CMK (cell line): Measurements from ENCODE around the gene PRRT3.
A peak's percentile ranks its signal among the peaks of the same experiment; 100 is the strongest.
"Not testable (repeated sequence)": the region's sequence is repeated elsewhere in the genome, so short reads cannot be mapped to it uniquely, and the experiment has no call there.

Experiments used
- DNase-seq: peaks from one replicate; pipeline ENCODE4 v3.0.0-alpha.2; 2010; ENCODE audit warnings: low read depth

PRRT3 gene

DNA sequence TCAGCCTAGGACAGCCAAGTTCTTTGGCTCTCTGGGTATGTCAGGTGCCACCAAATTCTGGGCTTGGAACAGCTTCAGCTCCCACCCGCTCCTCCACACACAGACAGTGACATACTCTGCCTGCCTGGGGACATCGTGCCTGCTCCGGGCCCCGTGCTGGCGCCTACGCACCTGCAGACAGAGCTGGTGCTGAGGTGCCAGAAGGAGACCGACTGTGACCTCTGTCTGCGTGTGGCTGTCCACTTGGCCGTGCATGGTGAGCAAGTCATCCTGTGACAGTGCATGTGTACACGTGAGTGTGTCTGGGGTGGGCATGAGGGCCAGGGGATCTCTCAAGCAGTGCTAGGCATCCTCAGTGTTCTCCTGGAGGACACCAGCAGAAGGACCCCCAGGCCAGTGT lies 34.4 kb downstream of the PRRT3 start:
- no peak for DNase-seq

DNA sequence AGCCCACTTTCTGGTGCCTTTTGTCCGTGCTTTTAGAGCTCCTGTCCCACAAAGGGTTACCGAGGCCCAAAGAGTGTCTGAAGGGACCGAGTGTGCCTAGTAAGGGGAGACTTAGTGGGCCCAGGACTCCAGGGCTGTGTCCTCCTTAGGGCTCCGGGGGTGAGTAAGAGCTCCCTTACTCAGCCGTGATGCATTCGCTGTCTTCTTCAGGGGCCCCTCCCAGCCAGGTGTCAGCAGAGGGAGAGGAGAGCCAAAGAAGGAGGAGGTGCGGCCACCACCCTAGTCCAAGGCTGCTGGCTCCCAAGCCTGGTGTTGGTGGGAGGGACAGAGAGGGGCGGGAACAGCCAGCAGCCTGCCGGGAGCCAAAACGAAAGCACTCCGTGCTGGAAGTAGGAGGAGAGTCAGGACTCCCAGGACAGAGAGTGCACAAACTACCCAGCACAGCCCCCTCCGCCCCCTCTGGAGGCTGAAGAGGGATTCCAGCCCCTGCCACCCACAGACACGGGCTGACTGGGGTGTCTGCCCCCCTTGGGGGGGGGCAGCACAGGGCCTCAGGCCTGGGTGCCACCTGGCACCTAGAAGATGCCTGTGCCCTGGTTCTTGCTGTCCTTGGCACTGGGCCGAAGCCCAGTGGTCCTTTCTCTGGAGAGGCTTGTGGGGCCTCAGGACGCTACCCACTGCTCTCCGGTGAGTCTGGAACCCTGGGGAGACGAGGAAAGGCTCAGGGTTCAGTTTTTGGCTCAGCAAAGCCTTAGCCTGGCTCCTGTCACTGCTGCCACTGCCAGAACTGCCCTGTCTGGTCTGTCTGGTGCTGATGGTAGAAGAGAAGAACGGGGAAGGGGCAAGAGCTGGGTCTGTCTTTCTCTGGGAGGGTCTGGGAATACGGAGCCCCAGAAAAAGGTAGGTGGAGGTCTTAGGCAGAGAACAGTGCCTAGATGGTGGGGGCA lies 35.2 kb downstream of the PRRT3 start, which contains the start of gene IL17RC:
IL17RC (plus strand) TSS at position 365 of the 947 bp plus-strand sequence; CDS start at position 583, 218 bp downstream.
- DNase-seq = no peak

DNA sequence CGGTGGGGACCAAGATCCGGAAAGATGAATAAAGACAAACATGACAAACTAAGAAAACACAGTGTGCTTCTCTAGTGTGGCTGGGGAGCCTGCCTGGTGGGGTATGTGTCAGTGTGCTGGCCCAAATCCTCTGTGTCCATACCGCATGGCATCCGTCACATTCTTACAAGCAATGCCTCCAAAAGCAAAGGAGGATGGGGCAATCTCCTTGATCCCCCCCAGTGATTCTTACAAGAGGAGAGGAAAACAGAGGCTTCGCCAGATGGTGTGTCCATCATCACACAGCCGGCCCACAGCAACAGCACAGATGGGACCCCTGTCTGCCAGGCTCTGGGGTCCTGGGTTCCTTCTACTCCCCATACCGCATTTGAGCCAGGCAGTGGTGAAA lies 35.9 kb downstream of the PRRT3 start:
- DNase-seq = no peak

DNA sequence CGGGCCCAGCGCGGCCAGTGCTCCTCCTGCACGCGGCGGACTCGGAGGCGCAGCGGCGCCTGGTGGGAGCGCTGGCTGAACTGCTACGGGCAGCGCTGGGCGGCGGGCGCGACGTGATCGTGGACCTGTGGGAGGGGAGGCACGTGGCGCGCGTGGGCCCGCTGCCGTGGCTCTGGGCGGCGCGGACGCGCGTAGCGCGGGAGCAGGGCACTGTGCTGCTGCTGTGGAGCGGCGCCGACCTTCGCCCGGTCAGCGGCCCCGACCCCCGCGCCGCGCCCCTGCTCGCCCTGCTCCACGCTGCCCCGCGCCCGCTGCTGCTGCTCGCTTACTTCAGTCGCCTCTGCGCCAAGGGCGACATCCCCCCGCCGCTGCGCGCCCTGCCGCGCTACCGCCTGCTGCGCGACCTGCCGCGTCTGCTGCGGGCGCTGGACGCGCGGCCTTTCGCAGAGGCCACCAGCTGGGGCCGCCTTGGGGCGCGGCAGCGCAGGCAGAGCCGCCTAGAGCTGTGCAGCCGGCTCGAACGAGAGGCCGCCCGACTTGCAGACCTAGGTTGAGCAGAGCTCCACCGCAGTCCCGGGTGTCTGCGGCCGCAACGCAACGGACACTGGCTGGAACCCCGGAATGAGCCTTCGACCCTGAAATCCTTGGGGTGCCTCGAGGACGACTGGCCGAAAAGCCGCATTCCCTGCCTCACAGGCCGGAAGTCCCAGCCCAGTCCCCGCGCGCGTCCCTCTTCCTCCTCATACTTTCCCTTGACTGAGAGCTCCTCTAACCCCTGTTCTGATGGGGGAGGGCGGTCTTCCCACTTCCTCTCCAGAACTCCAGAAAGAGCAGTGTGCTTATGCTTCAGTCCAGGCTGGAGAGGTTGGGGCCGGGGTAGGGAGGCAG lies 36.7 kb downstream of the PRRT3 start:
- peak; percentile 70 for DNase-seq

DNA sequence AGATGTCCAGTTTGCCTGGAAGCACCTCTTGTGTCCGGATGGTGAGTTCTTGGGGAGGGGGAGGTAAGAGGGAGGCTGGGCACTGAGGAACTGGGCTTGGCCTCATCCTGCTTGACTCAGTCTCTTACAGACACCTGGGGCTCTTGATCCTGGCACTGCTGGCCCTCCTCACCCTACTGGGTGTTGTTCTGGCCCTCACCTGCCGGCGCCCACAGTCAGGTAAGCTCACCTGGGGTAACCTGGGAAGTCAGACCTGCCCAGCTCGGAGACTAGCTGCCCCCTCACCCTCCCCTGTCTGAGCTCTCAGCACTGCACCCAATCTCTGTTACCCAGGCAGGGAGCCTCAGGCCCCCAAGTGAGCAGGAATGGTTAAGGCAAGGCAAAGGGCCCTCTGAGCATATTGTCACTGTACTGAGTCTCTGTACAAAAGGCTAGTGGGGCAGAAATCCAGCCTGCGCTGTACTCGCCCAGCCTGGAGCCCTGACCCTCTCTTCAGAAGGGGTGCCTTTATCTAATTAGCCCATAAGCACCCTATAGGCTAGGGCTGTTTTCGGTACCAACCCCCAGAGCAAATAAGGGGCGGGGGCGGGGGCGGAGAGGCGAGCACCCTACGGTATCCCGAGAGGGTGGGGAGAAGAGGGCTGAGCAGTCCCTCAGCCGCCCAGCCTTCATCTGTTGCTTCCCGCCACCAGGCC lies 37.5 kb downstream of the PRRT3 start:
- no peak for DNase-seq

DNA sequence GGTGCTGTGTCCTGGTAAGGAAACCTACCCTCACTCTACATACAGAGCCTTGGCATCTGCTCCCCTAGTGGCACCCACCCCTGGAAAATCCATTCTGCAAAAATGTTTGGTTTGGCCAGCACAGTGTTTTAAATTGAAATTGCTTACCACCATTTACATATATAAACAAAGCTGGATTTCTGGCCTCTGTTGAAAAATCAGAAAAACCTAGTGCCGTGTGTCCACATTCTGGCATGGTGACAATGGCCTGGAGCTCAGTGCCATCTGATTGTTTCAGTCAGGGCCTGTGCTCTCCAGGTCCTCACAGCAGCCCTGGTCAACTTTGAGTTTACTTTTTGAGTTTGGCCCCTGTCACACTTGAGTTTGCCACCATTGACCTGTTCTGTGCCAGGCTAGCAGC lies 38.2 kb downstream of the PRRT3 start:
- no peak for DNase-seq

DNA sequence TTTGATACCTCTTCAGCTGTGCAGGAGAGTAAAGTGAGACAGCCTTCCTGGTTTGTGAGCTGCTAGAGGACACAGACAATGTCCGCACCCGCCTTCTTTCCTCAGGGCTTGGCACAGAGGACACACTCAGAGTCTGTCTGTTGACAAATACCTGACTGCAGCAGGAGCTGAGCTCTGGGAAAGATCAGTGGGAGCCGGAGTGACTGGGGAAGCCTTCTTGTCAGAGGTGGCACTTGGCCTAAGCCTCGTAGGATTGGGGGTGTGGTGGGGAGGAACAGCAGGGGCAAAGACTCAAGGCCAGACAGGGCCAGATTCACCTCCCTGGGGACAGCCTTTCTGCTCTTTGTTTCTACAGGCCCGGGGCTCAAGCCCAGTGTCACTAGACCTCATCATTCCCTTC lies 38.6 kb downstream of the PRRT3 start:
- no peak for DNase-seq

DNA sequence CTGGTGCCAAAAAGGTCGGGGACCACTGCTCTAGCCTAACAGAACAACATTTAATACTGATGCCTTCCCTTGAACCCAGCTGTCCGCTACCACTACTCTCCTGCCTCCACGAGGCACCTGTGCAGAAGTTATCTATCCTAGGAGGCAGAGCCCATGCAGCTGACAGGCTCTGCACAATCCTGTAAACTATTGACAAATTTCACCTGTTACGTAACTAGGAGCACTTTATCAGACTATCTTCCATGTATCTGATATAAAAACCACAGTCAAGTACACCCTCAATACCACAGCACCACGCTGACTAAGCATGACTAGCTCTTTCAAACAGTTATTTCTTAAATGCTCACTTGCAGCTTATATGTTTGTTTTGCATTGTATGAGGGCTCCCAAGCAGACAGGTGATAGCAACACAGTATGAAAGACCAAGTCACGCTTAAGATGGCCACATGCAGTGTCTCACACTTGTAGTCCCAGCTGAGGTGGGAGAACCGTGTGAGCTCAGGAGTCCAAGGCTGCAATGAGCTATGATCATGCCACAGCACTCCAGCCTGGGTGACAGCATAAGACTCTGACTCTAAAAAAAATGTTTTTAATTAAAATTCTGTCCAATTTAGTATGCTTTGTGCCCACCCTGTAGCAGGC lies 39.8 kb downstream of the PRRT3 start:
- DNase-seq = no peak

DNA sequence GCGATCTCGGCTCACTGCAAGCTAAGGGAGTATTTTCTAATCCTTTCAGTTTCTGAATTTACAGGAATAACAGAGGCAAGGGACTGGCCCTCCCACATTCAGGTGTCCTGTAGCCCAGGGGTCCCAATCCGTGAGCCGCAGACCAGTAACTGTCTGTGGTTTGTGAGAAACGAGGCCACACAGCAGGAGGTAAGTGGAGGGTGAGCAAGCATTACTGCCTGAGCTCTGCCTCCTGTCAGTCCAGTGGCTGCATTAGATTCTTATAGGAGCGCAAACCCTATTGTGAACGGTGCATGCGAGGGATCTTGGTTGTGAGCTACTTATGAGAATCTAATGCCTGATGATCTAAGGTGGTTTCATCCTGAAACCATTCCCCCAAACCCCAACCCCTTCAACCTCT lies 40.3 kb downstream of the PRRT3 start:
- no peak for DNase-seq

DNA sequence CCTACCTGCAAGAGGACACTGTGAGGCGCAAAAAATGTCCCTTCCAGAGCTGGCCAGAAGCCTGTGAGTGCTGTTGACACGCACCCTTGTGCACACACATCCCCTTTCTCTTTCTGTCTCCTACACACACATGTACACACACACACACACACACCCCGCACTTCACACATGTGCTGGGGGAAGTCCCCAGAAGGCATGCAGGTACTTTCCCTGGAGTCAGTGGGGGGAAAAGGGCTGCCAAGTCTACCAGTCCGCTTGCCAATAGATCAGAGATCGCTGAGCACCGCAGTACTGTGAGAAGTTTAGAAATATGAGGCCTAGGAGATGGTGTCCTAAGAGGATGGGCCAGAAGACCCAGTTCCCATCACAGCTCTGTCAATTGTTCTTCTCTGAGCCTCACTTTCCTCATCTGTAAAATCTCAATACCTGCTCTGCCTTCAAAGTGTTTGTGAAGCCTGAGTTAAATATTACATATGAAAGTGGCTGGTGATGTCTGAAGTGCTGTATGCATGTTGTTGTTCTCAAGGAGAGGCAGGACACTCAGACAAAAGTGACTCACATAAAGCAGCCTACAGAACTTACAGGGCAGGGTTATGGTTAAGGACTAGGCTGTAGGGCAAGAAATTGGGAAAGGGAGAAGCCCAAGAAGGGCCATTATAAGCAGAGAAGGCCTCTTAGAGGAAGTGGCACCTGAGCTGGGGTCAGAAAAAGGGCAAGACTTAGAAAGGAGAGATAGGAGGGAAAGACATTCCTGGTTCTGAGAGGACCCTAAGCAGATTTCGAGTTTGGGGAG lies 42.8 kb downstream of the PRRT3 start:
- DNase-seq = no peak

DNA sequence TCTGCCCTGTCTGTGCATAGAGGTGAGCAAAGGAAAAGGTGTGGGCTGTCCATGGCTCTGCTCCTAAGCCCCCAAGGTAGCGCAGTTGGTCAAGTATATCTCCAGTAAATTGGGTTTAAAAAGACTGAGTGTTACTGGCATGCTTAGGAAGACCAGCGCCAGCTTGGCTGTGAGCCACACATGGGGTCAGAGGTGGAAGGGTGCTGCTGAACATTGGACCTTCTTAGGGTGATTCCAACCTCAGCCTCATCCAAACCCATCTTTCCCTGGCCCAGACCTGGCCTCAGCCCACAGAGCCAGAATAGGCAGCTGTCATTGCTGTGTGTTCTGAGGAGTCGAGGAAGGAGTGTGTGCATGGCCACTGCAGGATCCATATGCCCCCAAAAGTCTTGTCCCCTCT lies 43.9 kb downstream of the PRRT3 start:
- DNase-seq = no peak

DNA sequence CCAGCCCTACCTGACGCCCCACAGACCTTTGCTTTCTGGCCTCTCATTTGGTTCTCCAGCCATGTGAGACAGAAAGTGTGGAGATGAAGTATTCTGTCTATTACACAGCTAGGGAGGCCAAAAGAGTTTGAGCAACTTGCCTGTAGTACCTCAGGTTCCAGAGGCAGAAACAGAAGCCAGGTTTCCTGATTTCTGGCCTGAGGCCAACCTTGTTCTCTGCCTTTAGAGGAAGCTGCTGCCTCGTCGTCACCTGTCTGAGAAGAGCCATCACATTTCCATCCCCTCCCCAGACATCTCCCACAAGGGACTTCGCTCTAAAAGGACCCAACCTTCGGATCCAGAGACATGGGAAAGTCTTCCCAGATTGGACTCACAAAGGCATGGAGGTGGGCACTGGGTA lies 45.7 kb downstream of the PRRT3 start:
- no peak for DNase-seq

DNA sequence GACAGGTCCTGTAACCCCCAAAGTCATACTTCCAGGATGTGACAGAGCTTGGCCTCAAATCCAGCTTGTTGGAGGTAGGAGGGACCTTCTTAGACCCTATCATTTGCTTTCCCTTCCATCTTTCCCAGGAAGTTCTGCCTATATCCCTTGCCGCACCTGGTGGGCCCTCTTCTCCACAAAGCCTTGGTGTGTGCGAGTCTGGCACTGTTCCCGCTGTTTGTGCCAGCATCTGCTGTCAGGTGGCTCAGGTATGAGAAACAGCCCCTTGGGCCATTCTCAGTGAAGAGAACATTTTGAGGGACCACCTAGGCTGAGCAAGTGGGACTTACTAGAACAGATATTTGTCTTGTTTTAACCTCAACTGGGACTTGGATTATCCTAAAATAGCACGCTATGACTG lies 48.3 kb downstream of the PRRT3 start:
- no peak for DNase-seq

DNA sequence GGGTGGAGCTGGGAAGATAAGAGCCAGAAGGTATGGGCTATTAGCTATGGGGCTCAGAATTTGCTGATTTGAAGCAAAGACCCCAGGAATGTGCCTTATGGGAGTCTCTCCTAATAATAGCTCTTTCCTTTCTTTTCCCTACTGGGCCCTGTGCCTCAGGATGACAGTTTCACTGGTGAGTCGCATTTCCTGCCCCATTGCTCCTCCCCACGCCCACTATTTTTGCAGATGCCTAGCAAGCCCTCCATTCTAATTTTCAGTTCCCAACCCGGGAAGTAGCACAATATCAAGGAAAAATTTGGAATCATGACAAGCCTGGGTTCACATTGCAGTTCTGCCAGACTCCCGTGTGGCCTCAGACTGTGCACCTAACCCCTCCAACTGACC lies 49.0 kb downstream of the PRRT3 start:
- DNase-seq = no peak

DNA sequence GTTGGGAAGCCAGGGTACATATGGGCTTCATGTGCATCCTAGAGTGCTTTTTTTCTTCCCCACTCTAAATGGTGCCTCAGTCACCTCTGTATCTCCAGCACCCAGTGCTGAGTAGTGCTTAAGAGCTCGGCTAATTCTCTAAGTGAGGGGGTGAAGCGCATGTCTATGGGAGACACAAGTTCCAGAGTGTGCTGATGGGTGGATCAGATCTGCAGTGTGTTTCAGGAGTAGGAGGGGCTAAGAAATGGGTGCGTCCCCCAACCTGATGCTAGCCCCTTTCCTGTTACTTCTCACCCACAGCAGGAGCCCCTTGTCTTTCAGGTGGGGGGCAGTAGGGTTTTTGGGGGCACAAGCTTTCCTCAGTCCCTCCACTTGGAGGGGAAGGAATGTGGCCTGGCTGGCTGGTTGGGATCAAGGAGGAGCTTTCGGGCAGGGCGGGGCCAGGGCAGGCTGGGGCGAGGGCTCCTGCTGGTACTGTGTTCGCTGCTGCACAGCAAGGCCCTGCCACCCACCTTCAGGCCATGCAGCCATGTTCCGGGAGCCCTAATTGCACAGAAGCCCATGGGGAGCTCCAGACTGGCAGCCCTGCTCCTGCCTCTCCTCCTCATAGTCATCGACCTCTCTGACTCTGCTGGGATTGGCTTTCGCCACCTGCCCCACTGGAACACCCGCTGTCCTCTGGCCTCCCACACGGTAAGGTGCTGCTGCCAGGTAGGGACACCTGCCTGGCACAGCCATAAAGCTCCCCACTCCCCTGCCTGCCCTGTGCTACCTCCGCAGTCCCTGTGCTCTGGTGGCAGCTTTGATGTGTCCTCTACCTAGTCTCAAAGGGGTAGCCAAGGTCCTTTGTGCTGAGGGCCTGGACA lies 49.6 kb downstream of the PRRT3 start, which contains the start of gene IL17RE:
IL17RE (plus strand) TSS at position 477 of the 866 bp plus-strand sequence; CDS start at position 562, 85 bp downstream.
- no peak for DNase-seq

DNA sequence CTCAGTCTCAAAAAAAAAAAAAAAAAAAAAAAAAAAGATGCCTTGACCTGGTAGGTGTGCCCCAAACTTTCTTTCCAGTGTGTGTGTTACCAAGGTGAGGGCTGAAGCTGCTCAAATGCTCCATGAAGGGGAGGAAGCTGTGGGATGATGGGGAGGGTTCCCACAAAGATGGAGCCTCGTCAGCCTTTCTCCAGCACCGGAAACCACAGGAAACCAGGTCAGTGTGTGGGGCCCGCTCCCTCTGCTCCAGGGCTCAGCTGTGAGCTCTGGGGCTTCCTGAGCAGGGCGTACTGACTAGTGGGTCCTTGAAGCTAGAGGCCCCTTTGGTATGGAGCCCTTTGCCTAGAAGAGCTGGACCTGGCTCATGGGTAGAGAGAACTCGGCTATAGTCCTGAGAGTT lies 50.2 kb downstream of the PRRT3 start:
- DNase-seq = peak; percentile 66

DNA sequence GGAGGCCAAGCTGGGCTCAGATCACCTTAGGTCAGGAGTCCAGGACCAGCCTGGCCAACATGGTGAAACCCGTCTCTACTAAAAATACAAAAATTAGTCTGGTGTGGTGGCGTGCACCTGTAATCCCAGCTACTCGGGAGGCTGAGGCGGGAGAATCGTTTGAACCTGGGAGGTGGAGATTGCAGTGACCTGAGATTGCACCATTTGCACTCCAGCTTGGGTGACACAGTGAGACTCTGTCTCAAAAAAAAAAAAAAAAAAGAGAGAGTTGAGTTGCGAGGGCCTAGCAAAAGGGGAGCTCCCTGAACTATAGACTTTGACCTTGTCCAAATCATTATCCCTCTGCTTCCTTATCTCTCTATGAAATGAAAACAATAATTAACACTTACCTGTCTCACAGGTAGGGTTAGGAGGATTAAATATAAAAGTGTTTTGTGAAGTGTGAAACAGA lies 51.2 kb downstream of the PRRT3 start:
- not testable (repeated sequence) for DNase-seq

DNA sequence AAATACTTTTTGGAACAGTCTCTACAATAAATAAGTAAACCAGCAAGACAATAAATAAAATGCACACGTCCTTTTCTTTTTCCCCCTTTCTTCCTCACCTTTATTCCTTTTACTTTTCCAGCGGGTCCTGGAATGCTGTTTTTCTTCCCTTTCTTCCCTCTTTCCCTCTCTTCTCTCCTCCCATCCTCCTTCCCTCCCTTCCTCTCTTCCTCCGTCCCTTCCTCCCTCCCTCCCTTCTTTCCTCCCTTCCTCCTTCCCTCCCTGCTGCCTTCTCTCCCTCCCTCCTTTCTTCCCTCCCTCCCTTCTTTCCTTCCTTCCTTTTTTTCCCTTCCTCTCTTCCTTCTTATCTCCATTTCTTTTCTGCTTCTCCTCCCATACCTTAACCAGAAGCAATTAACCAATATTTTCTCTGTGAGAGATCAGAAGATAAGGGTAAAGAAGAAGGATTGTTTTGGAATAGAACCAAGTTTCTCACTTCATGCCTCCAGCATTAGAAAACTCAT lies 52.9 kb downstream of the PRRT3 start:
- no peak for DNase-seq

DNA sequence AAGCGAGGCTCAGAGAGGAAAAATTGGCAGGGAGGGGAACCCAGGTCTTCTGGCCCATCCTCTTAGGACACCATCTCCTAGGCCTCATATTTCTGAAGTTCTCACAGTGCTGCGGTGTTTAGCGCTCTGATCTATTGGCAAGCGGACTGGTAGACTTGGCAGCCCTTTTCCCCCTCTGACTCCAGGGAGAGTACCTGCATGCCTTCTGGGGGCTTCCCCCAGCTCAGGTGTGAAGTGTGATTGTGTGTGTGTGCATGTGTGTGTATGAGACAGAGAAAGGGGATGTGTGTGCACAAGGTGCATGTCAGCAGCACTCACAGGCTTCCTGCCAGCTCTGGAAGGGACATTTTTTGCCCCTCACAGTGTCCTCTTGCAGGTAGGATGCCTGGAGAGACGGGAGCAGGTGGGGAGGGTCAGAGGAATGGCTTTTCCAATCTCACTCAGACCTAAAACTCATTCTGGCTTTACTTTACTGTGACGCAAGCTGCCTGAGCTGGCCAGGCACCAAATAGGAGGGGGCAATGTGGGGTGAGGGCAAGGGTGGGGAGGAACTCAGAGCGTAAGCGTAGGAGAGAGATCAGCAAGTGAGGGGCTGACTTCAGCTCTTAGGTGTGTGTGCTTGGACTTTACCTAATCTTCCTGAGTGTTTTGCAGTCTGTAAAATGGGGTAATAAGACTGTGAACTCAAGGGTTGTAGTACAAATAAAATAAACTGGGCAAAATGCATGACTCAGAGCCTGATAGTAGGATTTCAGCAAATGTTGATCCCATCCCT lies 53.6 kb downstream of the PRRT3 start:
- no peak for DNase-seq
